Prostate gland (tissue), 2 donors: ENCODE results near the gene SMYD3.

Experiments used
- CTCF ChIP-seq, 4 experiments: fragments of 200-600 bp in 2 of 4; fragments of 450-650 bp in 2 of 4; sonication (generic) in 2 of 4; IDR thresholded peaks; 1 replicate in 3 of 4; 2 replicates in 1 of 4; pipeline ENCODE4 v1.5.1; 2016 to 2019; ENCODE audit warnings: antibody characterized with exemption in 4 of 4, mild to moderate bottlenecking in 2 of 4, moderate library complexity in 2 of 4
- POLR2A ChIP-seq: fragments of 450-650 bp; IDR thresholded peaks from one replicate; pipeline ENCODE4 v1.6.1; 2016; ENCODE audit warnings: antibody characterized with exemption, mild to moderate bottlenecking
- POLR2AphosphoS5 ChIP-seq: sonication (generic); formaldehyde crosslinking; IDR thresholded peaks from one replicate; pipeline ENCODE4 v1.6.1; 2017; ENCODE audit warnings: antibody characterized with exemption

- no peak for TF ChIP-seq POLR2A
- no peak for TF ChIP-seq CTCF (IDR thresholded peaks at IDR 0.05)
- TF ChIP-seq POLR2AphosphoS5, result no peak
Measured at GRCh38 chr1:245718951-245719350, 788.1 kb downstream of the SMYD3 start.
